Activated naive CD4-positive, alpha-beta T cell treated with anti-CD3 and anti-CD28 coated beads, Interleukin-2, amount 50 U/mL, for 24 hours (primary cell): ENCODE results near the gene RTF2.

Source experiments
- H3K27ac Mint-ChIP-seq: one replicate; pipeline ENCODE4 v1.8.0; 2021; ENCODE audit warnings: mild to moderate bottlenecking, mixed read lengths
- H3K27me3 Mint-ChIP-seq: one replicate; pipeline ENCODE4 v1.8.0; 2021; ENCODE audit warnings: mixed read lengths
- H3K36me3 Mint-ChIP-seq: one replicate; pipeline ENCODE4 v1.8.0; 2021; ENCODE audit warnings: mixed read lengths
- H3K4me1 Mint-ChIP-seq: one replicate; pipeline ENCODE4 v1.8.0; 2021; ENCODE audit warnings: mixed read lengths
- H3K4me3 Mint-ChIP-seq: one replicate; pipeline ENCODE4 v1.8.0; 2021; ENCODE audit warnings: mild to moderate bottlenecking, mixed read lengths
- H3K9me3 Mint-ChIP-seq: one replicate; pipeline ENCODE4 v1.8.0; 2021; ENCODE audit warnings: mixed read lengths

Gene RTF2

GRCh38 chr20:56468316-56469076 lies at the start of gene RTF2:
RTF2 (plus strand) TSS chr20:56468627; CDS start chr20:56468698, 71 bp downstream.
- Mint-ChIP-seq H3K27me3 (no peaks in the 10 kb centered on the region), H3K27ac (peak within 1 kb of the TSS; percentile 100), H3K9me3 (no peaks in the 10 kb centered on the region), H3K36me3 (peaks cover 2% of the 10 kb centered on the region), H3K4me1 (peaks cover 36% of the 10 kb centered on the region), H3K4me3 (peak within 1 kb of the TSS; percentile 100)

- H3K27ac Mint-ChIP-seq: peak overlapping the region; percentile 17
- H3K36me3 Mint-ChIP-seq: peaks cover 2% of the 10 kb centered on the region
- H3K4me1 Mint-ChIP-seq: peaks cover 70% of the 10 kb centered on the region
- no peaks in the 10 kb centered on the region for H3K9me3 Mint-ChIP-seq
- peak overlapping the region; percentile 19 for H3K4me3 Mint-ChIP-seq
- H3K27me3 Mint-ChIP-seq: no peaks in the 10 kb centered on the region
Measured at GRCh38 chr20:56420028-56420427, 48.4 kb upstream of the RTF2 start.

GRCh38 chr20:56420940-56421688 lies 47.3 kb upstream of the RTF2 start:
- Mint-ChIP-seq H3K27ac (peak overlapping the region; percentile 82), H3K4me3 (peak overlapping the region; percentile 55), H3K27me3 (no peaks in the 10 kb centered on the region), H3K9me3 (no peaks in the 10 kb centered on the region), H3K36me3 (peaks cover 2% of the 10 kb centered on the region), H3K4me1 (peaks cover 68% of the 10 kb centered on the region)

- Mint-ChIP-seq H3K36me3 (peaks cover 4% of the 10 kb centered on the region), H3K4me1 (peaks cover 60% of the 10 kb centered on the region), H3K27ac (peak overlapping the region; percentile 19), H3K27me3 (no peaks in the 10 kb centered on the region), H3K9me3 (no peaks in the 10 kb centered on the region), H3K4me3 (peak overlapping the region; percentile 67)
Measured at GRCh38 chr20:56422076-56422823, 46.2 kb upstream of the RTF2 start.

GRCh38 chr20:56422824-56423189 lies 45.6 kb upstream of the RTF2 start:
- peaks cover 8% of the 10 kb centered on the region for H3K36me3 Mint-ChIP-seq
- H3K4me3 Mint-ChIP-seq: peak overlapping the region; percentile 67
- H3K4me1 Mint-ChIP-seq: peaks cover 60% of the 10 kb centered on the region
- H3K27ac Mint-ChIP-seq: peak overlapping the region; percentile 81
- H3K27me3 Mint-ChIP-seq: no peaks in the 10 kb centered on the region
- no peaks in the 10 kb centered on the region for H3K9me3 Mint-ChIP-seq

GRCh38 chr20:56423211-56423610 lies 45.2 kb upstream of the RTF2 start:
- H3K4me3 Mint-ChIP-seq: no peak overlapping the region
- H3K4me1 Mint-ChIP-seq: peaks cover 60% of the 10 kb centered on the region
- H3K27me3 Mint-ChIP-seq: no peaks in the 10 kb centered on the region
- no peaks in the 10 kb centered on the region for H3K9me3 Mint-ChIP-seq
- H3K36me3 Mint-ChIP-seq: peaks cover 11% of the 10 kb centered on the region
- peak overlapping the region; percentile 81 for H3K27ac Mint-ChIP-seq

GRCh38 chr20:56423886-56424285 lies 44.5 kb upstream of the RTF2 start:
- no peaks in the 10 kb centered on the region for H3K27me3 Mint-ChIP-seq
- no peaks in the 10 kb centered on the region for H3K9me3 Mint-ChIP-seq
- peaks cover 59% of the 10 kb centered on the region for H3K4me1 Mint-ChIP-seq
- no peak overlapping the region for H3K4me3 Mint-ChIP-seq
- peaks cover 10% of the 10 kb centered on the region for H3K36me3 Mint-ChIP-seq
- no peak overlapping the region for H3K27ac Mint-ChIP-seq

- no peak overlapping the region for H3K4me3 Mint-ChIP-seq
- H3K9me3 Mint-ChIP-seq: no peaks in the 10 kb centered on the region
- H3K27me3 Mint-ChIP-seq: no peaks in the 10 kb centered on the region
- peak overlapping the region; percentile 46 for H3K27ac Mint-ChIP-seq
- peaks cover 8% of the 10 kb centered on the region for H3K36me3 Mint-ChIP-seq
- H3K4me1 Mint-ChIP-seq: peaks cover 64% of the 10 kb centered on the region
Measured at GRCh38 chr20:56424931-56425330, 43.5 kb upstream of the RTF2 start.

GRCh38 chr20:56426026-56426425 lies 42.4 kb upstream of the RTF2 start:
- H3K27me3 Mint-ChIP-seq: no peaks in the 10 kb centered on the region
- H3K9me3 Mint-ChIP-seq: no peaks in the 10 kb centered on the region
- peaks cover 66% of the 10 kb centered on the region for H3K4me1 Mint-ChIP-seq
- H3K27ac Mint-ChIP-seq: no peak overlapping the region
- H3K4me3 Mint-ChIP-seq: no peak overlapping the region
- H3K36me3 Mint-ChIP-seq: peaks cover 8% of the 10 kb centered on the region

GRCh38 chr20:56426926-56427325 lies 41.5 kb upstream of the RTF2 start:
- Mint-ChIP-seq H3K4me1 (peaks cover 63% of the 10 kb centered on the region), H3K36me3 (peaks cover 10% of the 10 kb centered on the region), H3K9me3 (no peaks in the 10 kb centered on the region), H3K4me3 (no peak overlapping the region), H3K27me3 (no peaks in the 10 kb centered on the region), H3K27ac (no peak overlapping the region)

- H3K27ac Mint-ChIP-seq: peak overlapping the region; percentile 13
- no peaks in the 10 kb centered on the region for H3K27me3 Mint-ChIP-seq
- H3K4me1 Mint-ChIP-seq: peaks cover 54% of the 10 kb centered on the region
- H3K9me3 Mint-ChIP-seq: no peaks in the 10 kb centered on the region
- peak overlapping the region; percentile 16 for H3K4me3 Mint-ChIP-seq
- peaks cover 11% of the 10 kb centered on the region for H3K36me3 Mint-ChIP-seq
Measured at GRCh38 chr20:56427797-56428196, 40.6 kb upstream of the RTF2 start.

GRCh38 chr20:56428410-56428809 lies 40.0 kb upstream of the RTF2 start:
- Mint-ChIP-seq H3K27ac (no peak overlapping the region), H3K9me3 (no peaks in the 10 kb centered on the region), H3K36me3 (peaks cover 11% of the 10 kb centered on the region), H3K4me3 (peak overlapping the region; percentile 82), H3K27me3 (no peaks in the 10 kb centered on the region), H3K4me1 (peaks cover 55% of the 10 kb centered on the region)

GRCh38 chr20:56428881-56429280 lies 39.5 kb upstream of the RTF2 start:
- peaks cover 11% of the 10 kb centered on the region for H3K36me3 Mint-ChIP-seq
- H3K9me3 Mint-ChIP-seq: no peaks in the 10 kb centered on the region
- no peaks in the 10 kb centered on the region for H3K27me3 Mint-ChIP-seq
- H3K4me1 Mint-ChIP-seq: peaks cover 58% of the 10 kb centered on the region
- peak overlapping the region; percentile 82 for H3K4me3 Mint-ChIP-seq
- peak overlapping the region; percentile 94 for H3K27ac Mint-ChIP-seq

- Mint-ChIP-seq H3K36me3 (peaks cover 11% of the 10 kb centered on the region), H3K9me3 (no peaks in the 10 kb centered on the region), H3K4me1 (peaks cover 63% of the 10 kb centered on the region), H3K4me3 (peak overlapping the region; percentile 82), H3K27me3 (no peaks in the 10 kb centered on the region), H3K27ac (peak overlapping the region; percentile 94)
Measured at GRCh38 chr20:56429502-56429901, 38.9 kb upstream of the RTF2 start.

- Mint-ChIP-seq H3K4me1 (peaks cover 64% of the 10 kb centered on the region), H3K27me3 (no peaks in the 10 kb centered on the region), H3K36me3 (peaks cover 11% of the 10 kb centered on the region), H3K9me3 (no peaks in the 10 kb centered on the region), H3K4me3 (peak overlapping the region; percentile 82), H3K27ac (peak overlapping the region; percentile 94)
Measured at GRCh38 chr20:56429941-56430340, 38.5 kb upstream of the RTF2 start.
